Left ventricle myocardium inferior (tissue), 1 donor: ENCODE results near the gene GABRA1. TPM values are rescaled to one million over a fixed set of nuclear protein-coding genes. Genes with fewer than 3 reads are reported as not detected.

Experiments
- DNase-seq: peaks from one replicate; pipeline ENCODE4 v3.0.0-alpha.2; 2020
- H3K27ac ChIP-seq: fragments of 200-600 bp; replicated peaks from 2 replicates; pipeline ENCODE4 v1.8.0; 2021
- H3K27me3 ChIP-seq: fragments of 200-600 bp; 2 replicates; pipeline ENCODE4 v1.8.0; 2021; ENCODE audit warnings: low read depth
- H3K36me3 ChIP-seq: fragments of 200-600 bp; 2 replicates; pipeline ENCODE4 v1.8.0; 2021
- H3K4me1 ChIP-seq: fragments of 200-600 bp; 2 replicates; pipeline ENCODE4 v1.8.0; 2021
- H3K4me3 ChIP-seq: fragments of 200-600 bp; 2 replicates; pipeline ENCODE4 v1.8.0; 2021; ENCODE audit warnings: mild to moderate bottlenecking, moderate library complexity
- H3K9me3 ChIP-seq: fragments of 200-600 bp; replicated peaks from 2 replicates; pipeline ENCODE4 v1.8.0; 2021
- intact Hi-C: fragments of 100-400 bp; cut with micrococcal nuclease; formaldehyde crosslinking; loops from one replicate; pipeline ENCODE4 v1.11.0; 2022
- long read RNA-seq: library from polyadenylated mRNA; unstranded; transcript quantifications from one replicate; pipeline ENCODE4 v2.0.0, GENCODE V29; 2021
- total RNA-seq: library from RNA; stranded (reverse); fragmentation: NEBNext Ultra II Directional; extraction: Animal tissue kit (Norgen Biotek cat#: 25700); gene quantifications from one replicate; pipeline ENCODE4 v1.2.1, GENCODE V29; 2021
- TF ChIP-seq, protein P1 (sequence below): fragments of 200-600 bp; IDR thresholded peaks from 2 replicates; pipeline ENCODE4 v1.8.0; 2021; ENCODE audit warnings: antibody characterized with exemption, mild to moderate bottlenecking, borderline replicate concordance
- donor health status: DM: no; HTN: yes; CAD: no; lungs with severe emphysema.

GABRA1 gene
- total RNA-seq, result not detected
- long read RNA-seq, result 0 reads

DNA sequence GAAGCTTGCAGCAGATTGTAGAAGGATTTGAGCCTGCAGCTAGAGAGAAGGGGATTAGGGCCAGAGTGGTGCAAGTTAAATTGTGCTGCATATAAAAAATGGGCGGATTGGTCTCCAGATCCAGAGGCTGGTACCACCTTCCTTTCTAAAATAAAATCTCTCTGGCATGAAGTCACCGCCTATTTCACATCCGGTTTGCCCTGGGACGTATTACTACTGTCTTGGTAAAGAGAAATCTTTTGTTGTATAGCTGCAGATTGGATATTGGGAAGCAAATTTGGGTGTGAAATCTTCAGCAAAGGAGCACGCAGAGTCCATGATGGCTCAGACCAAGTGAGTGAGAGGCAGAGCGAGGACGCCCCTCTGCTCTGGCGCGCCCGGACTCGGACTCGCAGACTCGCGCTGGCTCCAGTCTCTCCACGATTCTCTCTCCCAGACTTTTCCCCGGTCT is at the start of gene GABRA1:
Gene GABRA1, plus strand, starts transcription at position 180 of the 451 bp plus-strand sequence. CDS start 2,691 bp downstream, outside the sequence.
- no peaks in the 10 kb centered on the region for H3K36me3 ChIP-seq
- intact Hi-C loops, result no loop called here
- no peaks in the 10 kb centered on the region for H3K9me3 ChIP-seq
- H3K4me3 ChIP-seq, result peak within 1 kb of the TSS; percentile 41
- no peak for DNase-seq
- TF ChIP-seq, protein P1, sequence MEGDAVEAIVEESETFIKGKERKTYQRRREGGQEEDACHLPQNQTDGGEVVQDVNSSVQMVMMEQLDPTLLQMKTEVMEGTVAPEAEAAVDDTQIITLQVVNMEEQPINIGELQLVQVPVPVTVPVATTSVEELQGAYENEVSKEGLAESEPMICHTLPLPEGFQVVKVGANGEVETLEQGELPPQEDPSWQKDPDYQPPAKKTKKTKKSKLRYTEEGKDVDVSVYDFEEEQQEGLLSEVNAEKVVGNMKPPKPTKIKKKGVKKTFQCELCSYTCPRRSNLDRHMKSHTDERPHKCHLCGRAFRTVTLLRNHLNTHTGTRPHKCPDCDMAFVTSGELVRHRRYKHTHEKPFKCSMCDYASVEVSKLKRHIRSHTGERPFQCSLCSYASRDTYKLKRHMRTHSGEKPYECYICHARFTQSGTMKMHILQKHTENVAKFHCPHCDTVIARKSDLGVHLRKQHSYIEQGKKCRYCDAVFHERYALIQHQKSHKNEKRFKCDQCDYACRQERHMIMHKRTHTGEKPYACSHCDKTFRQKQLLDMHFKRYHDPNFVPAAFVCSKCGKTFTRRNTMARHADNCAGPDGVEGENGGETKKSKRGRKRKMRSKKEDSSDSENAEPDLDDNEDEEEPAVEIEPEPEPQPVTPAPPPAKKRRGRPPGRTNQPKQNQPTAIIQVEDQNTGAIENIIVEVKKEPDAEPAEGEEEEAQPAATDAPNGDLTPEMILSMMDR, result no peak
- H3K4me1 ChIP-seq, result no peaks in the 10 kb centered on the region
- no peak within 1 kb of the TSS for H3K27ac ChIP-seq
- H3K27me3 ChIP-seq, result peaks cover 64% of the 10 kb centered on the region

DNA sequence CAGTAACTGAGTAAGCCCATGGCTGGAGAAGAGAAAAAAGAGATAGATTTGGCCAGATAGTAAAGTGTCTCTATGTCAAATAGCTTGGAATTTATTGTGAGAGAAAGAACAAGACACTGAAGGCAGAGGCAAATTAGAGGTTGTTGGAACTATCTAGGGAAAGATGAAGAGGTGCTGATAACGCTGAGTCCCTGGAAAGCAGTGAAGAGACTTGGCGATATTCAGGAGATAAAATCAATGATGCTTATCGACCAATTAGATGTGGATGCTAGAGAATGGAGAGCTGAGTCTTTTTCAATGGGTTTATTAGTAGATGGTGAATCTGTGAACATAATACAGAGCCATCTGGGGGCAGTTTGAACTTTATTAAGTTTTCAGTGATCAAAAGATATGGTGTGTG is 48.6 kb upstream of the GABRA1 start:
- Histone ChIP-seq H3K4me1 (no peaks in the 10 kb centered on the region), H3K27ac (no peak overlapping the region), H3K27me3 (no peaks in the 10 kb centered on the region), H3K9me3 (no peaks in the 10 kb centered on the region), H3K36me3 (no peaks in the 10 kb centered on the region), H3K4me3 (no peak overlapping the region)
- intact Hi-C loops, result no loop called here
- TF ChIP-seq, protein P1, result no peak
- no peak for DNase-seq

DNA sequence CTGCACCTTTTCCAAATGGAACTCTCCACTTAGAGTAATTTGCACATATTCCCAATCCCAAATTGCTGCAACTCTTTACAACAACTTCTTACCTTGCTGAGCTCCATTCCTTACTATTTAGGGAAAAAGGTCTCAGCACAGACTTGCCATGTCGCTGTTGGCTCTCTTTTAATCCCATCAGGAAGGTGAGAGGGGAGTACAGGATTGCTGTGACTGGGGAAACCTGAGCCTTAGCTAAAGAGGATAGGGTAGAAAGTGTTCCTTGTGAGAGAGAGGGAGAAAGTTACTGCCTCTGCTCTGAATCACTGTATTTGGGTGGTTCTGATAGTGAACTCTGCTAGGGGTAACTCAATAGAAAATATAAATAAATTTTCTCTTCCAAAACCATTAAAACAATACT is 43.7 kb upstream of the GABRA1 start:
- no peak for DNase-seq
- H3K4me1 ChIP-seq, result no peaks in the 10 kb centered on the region
- TF ChIP-seq, protein P1, result no peak
- intact Hi-C loops, result no loop called here
- H3K36me3 ChIP-seq, result no peaks in the 10 kb centered on the region
- H3K27me3 ChIP-seq, result no peaks in the 10 kb centered on the region
- H3K9me3 ChIP-seq, result no peaks in the 10 kb centered on the region
- H3K27ac ChIP-seq, result no peak overlapping the region
- H3K4me3 ChIP-seq, result no peak overlapping the region

DNA sequence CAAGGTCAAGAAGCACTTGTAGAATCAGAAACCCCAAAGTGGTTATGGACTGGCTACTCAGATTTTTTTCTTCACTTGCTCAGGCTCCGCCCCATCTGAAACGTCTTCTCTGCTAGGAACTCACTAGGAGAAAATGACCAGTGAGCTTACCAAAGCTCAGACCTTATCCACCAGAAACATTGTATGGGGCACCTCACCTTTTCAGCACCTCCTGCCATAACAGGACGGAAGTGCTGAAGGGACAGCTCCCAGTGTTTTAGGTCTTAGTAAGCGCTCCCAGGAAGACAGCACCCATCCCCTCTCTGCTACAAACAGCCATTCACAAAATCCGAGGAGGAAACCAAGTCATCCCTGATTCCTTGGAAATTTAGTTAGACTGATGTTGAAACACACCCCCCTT is 1.2 kb upstream of the GABRA1 start:
- no peaks in the 10 kb centered on the region for H3K4me1 ChIP-seq
- TF ChIP-seq, protein P1, result no peak
- DNase-seq, result no peak
- intact Hi-C loops, result no loop called here
- H3K27me3 ChIP-seq, result peaks cover 57% of the 10 kb centered on the region
- H3K9me3 ChIP-seq, result no peaks in the 10 kb centered on the region
- H3K36me3 ChIP-seq, result no peaks in the 10 kb centered on the region
- H3K4me3 ChIP-seq, result no peak overlapping the region
- no peak overlapping the region for H3K27ac ChIP-seq

DNA sequence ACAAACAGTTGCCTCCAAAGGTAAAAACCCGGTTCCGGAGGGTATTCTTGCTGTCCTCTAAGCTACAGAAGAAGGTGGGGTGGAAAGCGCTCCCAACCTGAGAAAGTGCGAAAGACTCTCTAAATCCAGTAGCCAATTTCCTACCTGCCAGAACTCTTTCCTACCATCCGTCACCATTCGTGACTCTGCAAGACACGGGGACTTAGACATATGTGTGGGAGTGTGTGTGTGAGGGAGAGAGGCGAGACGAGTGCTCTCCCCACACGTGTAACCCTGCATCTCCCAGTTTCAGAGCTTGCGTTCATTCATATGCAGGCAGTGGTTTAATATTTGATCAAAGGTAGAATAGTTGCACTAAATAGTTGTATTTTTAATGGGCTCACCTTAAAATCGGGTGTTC is 473 bp upstream of the GABRA1 start:
- no peak overlapping the region for H3K4me3 ChIP-seq
- intact Hi-C loops, result no loop called here
- TF ChIP-seq, protein P1, result no peak

More for the DNA sequence above, 473 bp upstream of the GABRA1 start:
- Histone ChIP-seq H3K27me3 (peaks cover 64% of the 10 kb centered on the region), H3K4me1 (no peaks in the 10 kb centered on the region), H3K36me3 (no peaks in the 10 kb centered on the region), H3K27ac (no peak overlapping the region), H3K9me3 (no peaks in the 10 kb centered on the region)
- DNase-seq, result no peak
